ENCODE results near the gene TWIST2.

DNA sequence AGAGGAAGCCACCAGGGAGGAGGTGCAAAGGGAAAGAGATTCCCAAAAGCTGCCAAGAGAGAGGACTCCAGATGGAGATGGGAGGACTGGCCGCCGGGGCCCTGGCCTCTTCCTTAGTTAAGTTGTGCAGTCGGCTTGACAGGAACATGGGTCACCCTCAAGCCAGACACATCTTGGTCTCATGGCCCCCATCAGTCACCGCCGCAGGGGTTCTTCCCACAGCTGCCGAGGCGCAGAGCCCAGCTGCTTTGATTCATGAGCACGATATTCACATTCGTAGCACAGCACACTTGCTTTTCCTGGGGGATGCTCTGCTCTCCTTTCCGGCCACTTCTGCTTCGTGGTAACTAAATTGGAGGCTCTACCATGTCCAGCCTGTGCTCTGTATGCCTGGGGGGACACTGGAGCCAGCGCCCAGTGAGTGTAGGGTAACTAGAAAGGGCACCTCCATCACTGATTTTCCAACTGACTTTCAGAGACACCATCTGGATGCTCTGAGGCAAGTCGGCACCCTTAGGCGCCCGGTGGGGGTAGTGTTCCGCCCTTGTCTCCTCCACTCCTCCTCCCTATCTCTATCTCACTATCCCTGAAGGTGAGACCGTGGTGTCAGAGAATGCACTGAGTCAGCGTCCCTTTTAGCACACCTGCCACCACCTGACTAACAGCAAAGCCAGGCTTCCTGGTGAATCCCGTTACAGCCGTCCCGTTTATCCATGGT lies 13.3 kb downstream of the TWIST2 start:
- TF ChIP-seq, protein P1, sequence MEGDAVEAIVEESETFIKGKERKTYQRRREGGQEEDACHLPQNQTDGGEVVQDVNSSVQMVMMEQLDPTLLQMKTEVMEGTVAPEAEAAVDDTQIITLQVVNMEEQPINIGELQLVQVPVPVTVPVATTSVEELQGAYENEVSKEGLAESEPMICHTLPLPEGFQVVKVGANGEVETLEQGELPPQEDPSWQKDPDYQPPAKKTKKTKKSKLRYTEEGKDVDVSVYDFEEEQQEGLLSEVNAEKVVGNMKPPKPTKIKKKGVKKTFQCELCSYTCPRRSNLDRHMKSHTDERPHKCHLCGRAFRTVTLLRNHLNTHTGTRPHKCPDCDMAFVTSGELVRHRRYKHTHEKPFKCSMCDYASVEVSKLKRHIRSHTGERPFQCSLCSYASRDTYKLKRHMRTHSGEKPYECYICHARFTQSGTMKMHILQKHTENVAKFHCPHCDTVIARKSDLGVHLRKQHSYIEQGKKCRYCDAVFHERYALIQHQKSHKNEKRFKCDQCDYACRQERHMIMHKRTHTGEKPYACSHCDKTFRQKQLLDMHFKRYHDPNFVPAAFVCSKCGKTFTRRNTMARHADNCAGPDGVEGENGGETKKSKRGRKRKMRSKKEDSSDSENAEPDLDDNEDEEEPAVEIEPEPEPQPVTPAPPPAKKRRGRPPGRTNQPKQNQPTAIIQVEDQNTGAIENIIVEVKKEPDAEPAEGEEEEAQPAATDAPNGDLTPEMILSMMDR (IDR thresholded peaks at IDR 0.05; ENCODE audit: low read length): no peak
- no peak for TF ChIP-seq EZH2 (IDR thresholded peaks at IDR 0.05; ENCODE audit: borderline replicate concordance, low read length)

All from OCI-LY1 (cell line).